Esophagus (tissue), 2 donors: Measurements from ENCODE around the gene KDM4B. TPM values are rescaled to one million over a fixed set of nuclear protein-coding genes. Genes with fewer than 3 reads are reported as not detected.

ENCODE experiments used
- H3K27ac ChIP-seq, 2 donors: one replicate each; pipeline ENCODE4 v1.5.1; 2013; ENCODE audit warnings: low read depth in 2 of 2, mild to moderate bottlenecking in 2 of 2, inconsistent platforms in 1 of 2, low read length in 1 of 2, moderate library complexity in 1 of 2
- H3K27me3 ChIP-seq, 2 donors: one replicate each; pipeline ENCODE4 v1.6.1; 2013; ENCODE audit warnings: low read length in 2 of 2, control low read depth in 1 of 2, mild to moderate bottlenecking in 1 of 2; ENCODE audit not compliant: insufficient read depth in 2 of 2, control insufficient read depth in 1 of 2
- H3K36me3 ChIP-seq, 2 donors: one replicate each; pipeline ENCODE4 v1.6.1; 2013; ENCODE audit warnings: low read length in 1 of 2; ENCODE audit not compliant: control insufficient read depth in 2 of 2, insufficient read depth in 2 of 2
- H3K4me1 ChIP-seq, 2 donors: one replicate each; pipeline ENCODE4 v1.6.1; 2013; ENCODE audit warnings: low read length in 1 of 2; ENCODE audit not compliant: control insufficient read depth in 2 of 2, insufficient read depth in 2 of 2
- H3K4me3 ChIP-seq, 2 donors: one replicate each; pipeline ENCODE4 v1.5.1; 2013; ENCODE audit warnings: low read length in 2 of 2, mild to moderate bottlenecking in 2 of 2, low read depth in 1 of 2, moderate library complexity in 1 of 2
- H3K9me3 ChIP-seq, 2 donors: one replicate each; pipeline ENCODE4 v1.6.1; 2013; ENCODE audit warnings: mild to moderate bottlenecking in 2 of 2, low read depth in 1 of 2, low read length in 1 of 2, moderate library complexity in 1 of 2; ENCODE audit not compliant: control insufficient read depth in 2 of 2, insufficient read depth in 1 of 2
- WGBS, 2 donors: extraction: QIAGEN DNeasy Blood & Tissue Kit; methylation state at CpG; one replicate each; pipeline ENCODE4 v1.1.7; 2013; 5-methylcytosine and 5-hydroxymethylcytosine counted together
- polyA plus RNA-seq, 2 donors: library from polyadenylated mRNA; stranded (reverse); fragments of 200-250 nt; gene quantifications; one replicate each; pipeline ENCODE4 v1.2.3, GENCODE V29; 2013
- donor health status: healthy with polysubstance abuse.
- donor health status: Bipolar disorder and iron deficiency.

The KDM4B gene
- polyA plus RNA-seq, 2 donors, result 10.7 to 26.7 TPM

- Histone ChIP-seq H3K27ac (no peak overlapping the region), H3K27me3 (no peaks in the 10 kb centered on the region), H3K36me3 (peaks cover 11 to 49% of the 10 kb centered on the region in 2 donors), H3K4me3 (no peak overlapping the region), H3K4me1 (no peaks in the 10 kb centered on the region), H3K9me3 (no peaks in the 10 kb centered on the region)
- 81 to 85% methylated on average over 13 of the region's 13 CpGs for WGBS, 2 donors
Observed at GRCh38 chr19:5075597-5075996, 106.7 kb downstream of the KDM4B start.

- Histone ChIP-seq H3K27me3 (no peaks in the 10 kb centered on the region), H3K4me3 (no peak overlapping the region), H3K27ac (no peak overlapping the region), H3K9me3 (no peaks in the 10 kb centered on the region), H3K36me3 (peaks cover 11 to 53% of the 10 kb centered on the region in 2 donors), H3K4me1 (no peaks in the 10 kb centered on the region)
- 90 to 92% methylated on average over 40 to 43 of the region's 44 CpGs for WGBS, 2 donors
Observed at GRCh38 chr19:5076440-5077208, 107.7 kb downstream of the KDM4B start.

- 95% methylated on average over 18 to 19 of the region's 19 CpGs for WGBS, 2 donors
- no peak overlapping the region for H3K4me3 ChIP-seq
- H3K27ac ChIP-seq, result no peak overlapping the region
- H3K36me3 ChIP-seq, result peaks cover 13 to 57% of the 10 kb centered on the region in 2 donors
- no peaks in the 10 kb centered on the region for H3K4me1 ChIP-seq
- no peaks in the 10 kb centered on the region for H3K9me3 ChIP-seq
- no peaks in the 10 kb centered on the region for H3K27me3 ChIP-seq
Observed at GRCh38 chr19:5077209-5077515, 108.2 kb downstream of the KDM4B start.

- Histone ChIP-seq H3K27me3 (no peaks in the 10 kb centered on the region), H3K4me3 (no peak overlapping the region), H3K27ac (no peak overlapping the region), H3K36me3 (peaks cover 16 to 62% of the 10 kb centered on the region in 2 donors), H3K4me1 (no peaks in the 10 kb centered on the region), H3K9me3 (no peaks in the 10 kb centered on the region)
- WGBS, 2 donors, result 84 to 85% methylated on average over 18 of the region's 18 CpGs
Observed at GRCh38 chr19:5078182-5078581, 109.3 kb downstream of the KDM4B start.

GRCh38 chr19:5078666-5079065, 109.8 kb downstream of the KDM4B start:
- Histone ChIP-seq H3K36me3 (peaks cover 16 to 64% of the 10 kb centered on the region in 2 donors), H3K4me1 (no peaks in the 10 kb centered on the region)

GRCh38 chr19:5079071-5079774, 110.3 kb downstream of the KDM4B start:
- 89 to 92% methylated on average over 18 of the region's 18 CpGs for WGBS, 2 donors
- Histone ChIP-seq H3K36me3 (peaks cover 16 to 64% of the 10 kb centered on the region in 2 donors), H3K4me3 (no peak overlapping the region), H3K27me3 (no peaks in the 10 kb centered on the region), H3K27ac (no peak overlapping the region), H3K9me3 (no peaks in the 10 kb centered on the region), H3K4me1 (no peaks in the 10 kb centered on the region)

More at GRCh38 chr19:5078666-5079065, 109.8 kb downstream of the KDM4B start:
- 84 to 93% methylated on average over 16 of the region's 16 CpGs for WGBS, 2 donors
- no peak overlapping the region for H3K27ac ChIP-seq
- H3K27me3 ChIP-seq, result no peaks in the 10 kb centered on the region
- no peak overlapping the region for H3K4me3 ChIP-seq
- H3K9me3 ChIP-seq, result no peaks in the 10 kb centered on the region

- Histone ChIP-seq H3K27me3 (no peaks in the 10 kb centered on the region), H3K4me3 (no peak overlapping the region), H3K36me3 (peaks cover 16 to 57% of the 10 kb centered on the region in 2 donors), H3K9me3 (no peaks in the 10 kb centered on the region), H3K27ac (no peak overlapping the region), H3K4me1 (no peaks in the 10 kb centered on the region)
- 78 to 87% methylated on average over 27 of the region's 27 CpGs for WGBS, 2 donors
Observed at GRCh38 chr19:5080030-5080654, 111.2 kb downstream of the KDM4B start.

- Histone ChIP-seq H3K9me3 (no peaks in the 10 kb centered on the region), H3K36me3 (peaks cover 16 to 53% of the 10 kb centered on the region in 2 donors), H3K4me3 (no peak overlapping the region), H3K27me3 (no peaks in the 10 kb centered on the region), H3K27ac (no peak overlapping the region), H3K4me1 (no peaks in the 10 kb centered on the region)
- 92 to 95% methylated on average over 19 of the region's 19 CpGs for WGBS, 2 donors
Observed at GRCh38 chr19:5080809-5081208, 111.9 kb downstream of the KDM4B start.

GRCh38 chr19:5081443-5082161, 112.7 kb downstream of the KDM4B start:
- Histone ChIP-seq H3K27ac (no peak overlapping the region), H3K9me3 (no peaks in the 10 kb centered on the region), H3K27me3 (no peaks in the 10 kb centered on the region), H3K36me3 (peaks cover 20 to 55% of the 10 kb centered on the region in 2 donors), H3K4me3 (no peak overlapping the region), H3K4me1 (no peaks in the 10 kb centered on the region)
- 95% methylated on average over 28 of the region's 28 CpGs for WGBS, 2 donors
